Progenitor cell of endocrine pancreas (in vitro differentiated cells): ENCODE data around the gene WDR59. TPM values are rescaled to one million over a fixed set of nuclear protein-coding genes. Genes with fewer than 3 reads are reported as not detected.
"Not testable (repeated sequence)": the region's sequence is repeated elsewhere in the genome, so short reads cannot be mapped to it uniquely, and the experiment has no call there.

ENCODE experiments used
- DNase-seq: peaks from one replicate; pipeline ENCODE4 v3.0.0; 2021; ENCODE audit warnings: low spot score; ENCODE audit not compliant: unreplicated experiment
- H3K27ac Mint-ChIP-seq: 2 replicates; pipeline ENCODE4 v1.8.0; 2021; ENCODE audit warnings: mild to moderate bottlenecking, moderate library complexity, mixed read lengths
- H3K27me3 Mint-ChIP-seq: 2 replicates; pipeline ENCODE4 v1.8.0; 2021; ENCODE audit warnings: mixed read lengths
- H3K36me3 Mint-ChIP-seq: 2 replicates; pipeline ENCODE4 v1.8.0; 2022; ENCODE audit warnings: mixed read lengths; ENCODE audit not compliant: insufficient read depth
- H3K4me1 Mint-ChIP-seq: 2 replicates; pipeline ENCODE4 v1.8.0; 2021; ENCODE audit warnings: low read depth, mixed read lengths
- H3K4me3 Mint-ChIP-seq: 2 replicates; pipeline ENCODE4 v1.8.0; 2021; ENCODE audit warnings: low read depth, mild to moderate bottlenecking, moderate library complexity, mixed read lengths
- H3K9me3 Mint-ChIP-seq: 2 replicates; pipeline ENCODE4 v1.8.0; 2021; ENCODE audit warnings: low read depth, mixed read lengths
- CTCF ChIP-seq: fragments of 200-600 bp; sonication (generic); IDR thresholded peaks from one replicate; pipeline ENCODE4 v1.5.0; 2021; ENCODE audit warnings: antibody characterized with exemption, mild to moderate bottlenecking; ENCODE audit not compliant: unreplicated experiment
- total RNA-seq: library from RNA; stranded (reverse); gene quantifications from 2 replicates; pipeline ENCODE4 v1.2.1, GENCODE V29; 2021

WDR59 gene
- total RNA-seq, 1 donor from 2014 or later = 154 TPM

GRCh38 chr16:75022567-75022966, 37.6 kb upstream of the WDR59 start:
- Mint-ChIP-seq H3K36me3 (peaks cover 29% of the 10 kb centered on the region), H3K27me3 (no peaks in the 10 kb centered on the region), H3K4me3 (no peak overlapping the region), H3K4me1 (peaks cover 6% of the 10 kb centered on the region), H3K9me3 (peaks cover 21% of the 10 kb centered on the region), H3K27ac (no peak overlapping the region)
- no peak for TF ChIP-seq CTCF
- no peak for DNase-seq

GRCh38 chr16:75021410-75021809, 36.5 kb upstream of the WDR59 start:
- H3K27ac Mint-ChIP-seq = peak overlapping the region; percentile 14
- peaks cover 29% of the 10 kb centered on the region for H3K36me3 Mint-ChIP-seq
- peaks cover 21% of the 10 kb centered on the region for H3K9me3 Mint-ChIP-seq
- H3K4me1 Mint-ChIP-seq = peaks cover 8% of the 10 kb centered on the region
- H3K27me3 Mint-ChIP-seq = no peaks in the 10 kb centered on the region
- TF ChIP-seq CTCF = no peak
- DNase-seq = no peak
- H3K4me3 Mint-ChIP-seq = no peak overlapping the region

- H3K9me3 Mint-ChIP-seq = peaks cover 21% of the 10 kb centered on the region
- TF ChIP-seq CTCF = no peak
- DNase-seq = no peak
- peaks cover 8% of the 10 kb centered on the region for H3K4me1 Mint-ChIP-seq
- peaks cover 30% of the 10 kb centered on the region for H3K36me3 Mint-ChIP-seq
- H3K4me3 Mint-ChIP-seq = no peak overlapping the region
- H3K27me3 Mint-ChIP-seq = no peaks in the 10 kb centered on the region
- no peak overlapping the region for H3K27ac Mint-ChIP-seq
Observed at GRCh38 chr16:75019586-75019985, 34.7 kb upstream of the WDR59 start.

- Mint-ChIP-seq H3K4me3 (no peak overlapping the region), H3K4me1 (peaks cover 6% of the 10 kb centered on the region), H3K27me3 (no peaks in the 10 kb centered on the region), H3K27ac (no peak overlapping the region), H3K36me3 (peaks cover 30% of the 10 kb centered on the region), H3K9me3 (peaks cover 21% of the 10 kb centered on the region)
- no peak for TF ChIP-seq CTCF
- DNase-seq = no peak
Observed at GRCh38 chr16:75019007-75019406, 34.1 kb upstream of the WDR59 start.

GRCh38 chr16:75017670-75018525, 33.0 kb upstream of the WDR59 start:
- peaks cover 27% of the 10 kb centered on the region for H3K36me3 Mint-ChIP-seq
- no peak overlapping the region for H3K4me3 Mint-ChIP-seq
- no peak for TF ChIP-seq CTCF
- peaks cover 21% of the 10 kb centered on the region for H3K9me3 Mint-ChIP-seq
- H3K4me1 Mint-ChIP-seq = peaks cover 6% of the 10 kb centered on the region
- DNase-seq = no peak
- no peaks in the 10 kb centered on the region for H3K27me3 Mint-ChIP-seq
- peak overlapping the region; percentile 38 for H3K27ac Mint-ChIP-seq

GRCh38 chr16:75016451-75017081, 31.6 kb upstream of the WDR59 start:
- H3K4me1 Mint-ChIP-seq = peaks cover 17% of the 10 kb centered on the region
- not testable (repeated sequence) for DNase-seq, H3K27ac Mint-ChIP-seq, H3K4me3 Mint-ChIP-seq, H3K27me3 Mint-ChIP-seq
- peaks cover 14% of the 10 kb centered on the region for H3K9me3 Mint-ChIP-seq
- peaks cover 20% of the 10 kb centered on the region for H3K36me3 Mint-ChIP-seq
